GDM1 (cell line): ENCODE measurements around the gene NPIPA2.
"Not testable (repeated sequence)": the region's sequence is repeated elsewhere in the genome, so short reads cannot be mapped to it uniquely, and the experiment has no call there.

Source experiments
- DNase-seq: peaks from one replicate; lab custom pipeline; 2025; lab: John Stamatoyannopoulos, UW

Gene NPIPA2

GRCh38 chr16:14742273-14743128, at the start of gene NPIPA2:
TSS of gene NPIPA2 (plus strand) at chr16:14742533. CDS start at chr16:14748066, 5,533 bp downstream.
- not testable (repeated sequence) for DNase-seq

DNA sequence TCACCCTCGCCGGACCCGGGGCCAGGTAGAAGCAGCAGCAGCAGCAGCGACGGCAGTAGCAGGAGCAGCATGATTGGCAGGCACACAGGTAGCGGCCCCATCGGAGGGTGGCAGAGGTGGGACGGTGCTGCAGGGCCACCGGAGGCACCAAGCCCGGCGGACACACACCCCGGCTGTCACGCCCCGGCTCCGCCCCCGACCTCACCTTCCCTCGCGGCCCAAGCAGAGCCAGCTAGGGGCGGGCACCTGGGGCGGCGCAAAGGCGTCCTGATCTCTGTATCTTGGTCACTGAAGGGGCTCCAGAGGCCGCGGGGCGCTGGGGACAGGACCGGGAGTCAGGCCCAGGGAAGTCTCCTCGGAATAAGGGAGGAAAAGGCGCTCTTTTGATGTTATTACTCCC, 48.2 kb upstream of the NPIPA2 start, which contains the start of gene PLA2G10:
PLA2G10 (minus strand) TSS at position 180 of the 400 bp plus-strand sequence; CDS start at position 101, 79 bp downstream.
- DNase-seq, result not testable (repeated sequence)

DNA sequence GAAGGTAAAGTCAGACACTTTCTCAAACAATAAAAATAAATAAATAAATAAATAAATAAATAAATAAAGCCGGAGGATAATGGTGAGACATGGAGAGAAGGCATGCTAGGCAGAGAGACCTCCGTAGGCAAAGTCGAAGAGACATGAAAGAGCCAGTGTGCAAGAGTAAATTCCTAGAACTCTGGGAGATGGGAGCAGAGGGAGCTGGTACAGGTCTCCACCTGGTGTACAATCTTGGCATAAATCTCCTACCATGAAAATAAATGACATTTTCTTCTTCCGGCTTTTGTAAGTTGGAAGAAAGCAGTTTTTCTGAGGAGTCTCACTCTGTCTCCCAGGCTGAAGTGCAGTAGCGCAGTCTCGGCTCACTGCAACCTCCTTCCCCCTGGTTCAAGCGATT, 40.5 kb upstream of the NPIPA2 start:
- DNase-seq, result not testable (repeated sequence)

GRCh38 chr16:14702672-14703071, 39.7 kb upstream of the NPIPA2 start:
- DNase-seq, result not testable (repeated sequence)

DNA sequence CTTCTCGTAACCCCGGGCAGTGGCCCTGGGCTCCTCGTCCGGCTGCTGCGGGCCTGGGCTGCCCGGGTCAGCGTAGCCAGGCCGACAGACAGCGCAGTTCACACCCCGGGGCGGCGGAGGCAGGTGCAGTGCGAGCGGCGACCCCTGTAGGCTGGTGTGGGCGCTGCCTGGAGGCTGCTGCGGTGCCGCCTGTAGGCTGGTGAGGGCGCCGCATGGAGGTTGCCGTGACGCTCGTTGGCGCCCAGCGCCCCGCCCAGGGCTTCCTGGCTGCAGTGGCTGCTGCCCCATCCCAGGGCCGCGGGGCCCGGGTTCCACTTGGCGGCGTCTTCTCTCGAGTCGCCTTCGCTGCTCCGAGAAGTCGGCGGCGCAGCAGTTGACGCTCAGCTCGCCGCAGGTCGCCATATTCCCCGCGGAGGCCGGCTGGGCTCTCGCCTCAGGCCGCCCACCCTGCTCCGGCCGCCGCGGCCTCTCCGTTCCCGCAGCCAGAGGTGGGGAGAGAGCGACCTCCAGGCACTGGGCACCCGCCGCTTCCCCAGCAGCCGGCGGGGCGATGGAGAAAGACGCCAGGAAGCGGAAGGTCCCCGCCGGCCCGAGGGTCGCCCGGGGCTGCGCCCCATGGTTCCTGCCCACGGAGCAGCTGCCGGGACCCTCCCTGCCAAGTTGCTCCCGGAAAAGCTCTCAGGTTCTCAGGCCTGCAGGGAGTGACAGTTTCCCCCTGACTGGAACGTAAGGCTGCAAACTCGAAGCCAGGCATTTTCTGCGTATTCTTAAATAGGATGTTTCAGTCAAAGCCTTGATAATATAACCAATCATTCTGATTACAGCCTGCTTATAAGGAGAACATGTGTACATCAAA, 38.9 kb upstream of the NPIPA2 start, which contains the start of gene NPIPA3:
NPIPA3 (plus strand) TSS at position 256 of the 856 bp plus-strand sequence. CDS start 5,533 bp downstream, outside the sequence.
- not testable (repeated sequence) for DNase-seq

DNA sequence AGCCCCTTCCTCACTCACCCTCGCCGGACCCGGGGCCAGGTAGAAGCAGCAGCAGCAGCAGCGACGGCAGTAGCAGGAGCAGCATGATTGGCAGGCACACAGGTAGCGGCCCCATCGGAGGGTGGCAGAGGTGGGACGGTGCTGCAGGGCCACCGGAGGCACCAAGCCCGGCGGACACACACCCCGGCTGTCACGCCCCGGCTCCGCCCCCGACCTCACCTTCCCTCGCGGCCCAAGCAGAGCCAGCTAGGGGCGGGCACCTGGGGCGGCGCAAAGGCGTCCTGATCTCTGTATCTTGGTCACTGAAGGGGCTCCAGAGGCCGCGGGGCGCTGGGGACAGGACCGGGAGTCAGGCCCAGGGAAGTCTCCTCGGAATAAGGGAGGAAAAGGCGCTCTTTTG, 9.1 kb upstream of the NPIPA2 start:
- DNase-seq, result not testable (repeated sequence)

DNA sequence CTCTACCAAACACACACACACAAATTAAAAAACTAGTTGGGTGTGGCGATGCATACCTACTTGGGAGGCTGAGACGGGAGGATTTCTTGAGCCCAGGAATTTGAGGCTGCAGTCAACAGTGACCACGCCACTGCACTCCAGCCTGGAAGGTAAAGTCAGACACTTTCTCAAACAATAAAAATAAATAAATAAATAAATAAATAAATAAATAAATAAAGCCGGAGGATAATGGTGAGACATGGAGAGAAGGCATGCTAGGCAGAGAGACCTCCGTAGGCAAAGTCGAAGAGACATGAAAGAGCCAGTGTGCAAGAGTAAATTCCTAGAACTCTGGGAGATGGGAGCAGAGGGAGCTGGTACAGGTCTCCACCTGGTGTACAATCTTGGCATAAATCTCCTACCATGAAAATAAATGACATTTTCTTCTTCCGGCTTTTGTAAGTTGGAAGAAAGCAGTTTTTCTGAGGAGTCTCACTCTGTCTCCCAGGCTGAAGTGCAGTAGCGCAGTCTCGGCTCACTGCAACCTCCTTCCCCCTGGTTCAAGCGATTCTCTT, 1.4 kb upstream of the NPIPA2 start:
- DNase-seq, result not testable (repeated sequence)

- DNase-seq, result not testable (repeated sequence)
These were observed 539 bp upstream of the NPIPA2 start for GRCh38 chr16:14741794-14742193.

DNA sequence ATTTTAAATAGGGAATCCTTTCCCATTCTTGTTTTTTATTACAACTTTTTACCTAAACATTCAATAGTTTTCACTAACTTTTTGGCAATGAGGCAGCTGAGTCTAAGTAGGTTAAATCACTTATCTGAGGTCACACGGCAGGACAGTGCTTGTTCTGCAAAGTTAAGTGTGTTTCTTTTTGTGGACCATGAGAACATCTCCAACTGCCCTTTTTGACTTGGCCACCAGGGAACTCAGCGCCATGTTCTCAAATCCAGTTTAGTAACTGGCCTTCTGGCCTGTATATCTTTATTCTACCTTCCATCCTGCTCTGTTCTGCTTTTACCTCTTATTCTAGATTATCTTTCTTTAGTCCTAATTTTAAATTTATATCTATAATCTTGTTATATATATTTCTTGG, 31.3 kb downstream of the NPIPA2 start:
- DNase-seq, result not testable (repeated sequence)

DNA sequence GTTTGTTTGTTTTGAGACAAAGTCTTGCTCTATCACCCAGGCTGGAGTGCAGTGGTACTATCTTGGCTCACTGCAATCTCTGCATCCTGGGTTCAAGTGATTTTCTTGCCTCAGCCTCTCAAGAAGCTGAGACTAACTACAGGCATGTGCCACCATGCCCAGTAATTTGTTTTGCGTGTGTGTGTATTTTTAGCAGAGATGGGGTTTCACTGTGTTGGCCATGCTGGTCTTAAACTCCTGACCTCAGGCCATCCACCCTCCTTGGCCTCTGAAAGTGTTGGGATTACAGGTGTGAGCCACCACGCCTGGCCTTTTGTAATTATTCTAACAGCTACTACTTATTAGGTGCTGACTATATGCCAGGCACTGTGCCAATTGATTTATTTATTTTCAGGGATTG, 33.3 kb downstream of the NPIPA2 start:
- DNase-seq, result not testable (repeated sequence)

DNA sequence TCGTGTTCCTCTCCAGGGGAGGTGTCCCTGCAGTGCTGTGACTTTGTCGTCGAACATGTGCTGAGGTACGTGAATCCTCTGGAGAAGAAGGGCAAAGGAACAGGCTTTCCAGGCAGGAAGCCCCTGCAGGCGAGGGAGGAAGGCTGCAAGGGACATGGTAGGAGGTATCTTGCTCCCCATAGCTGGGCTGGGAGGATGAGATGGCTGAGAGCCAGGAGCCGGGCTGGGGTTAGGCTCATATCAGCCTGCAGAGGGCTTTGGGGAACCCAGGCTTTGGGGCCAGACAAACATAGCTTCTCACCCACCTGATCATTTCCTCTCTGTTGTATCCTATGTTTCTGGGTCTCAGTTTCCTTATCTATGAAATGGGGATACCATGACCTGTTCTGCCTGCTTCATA, 34.4 kb downstream of the NPIPA2 start:
- DNase-seq, result not testable (repeated sequence)

- not testable (repeated sequence) for DNase-seq
These were observed 37.1 kb downstream of the NPIPA2 start for GRCh38 chr16:14779368-14779877.

GRCh38 chr16:14786180-14786579, 43.8 kb downstream of the NPIPA2 start:
- not testable (repeated sequence) for DNase-seq

- not testable (repeated sequence) for DNase-seq
These were observed 47.2 kb downstream of the NPIPA2 start for GRCh38 chr16:14789577-14789976.

GRCh38 chr16:14790320-14790956, 48.1 kb downstream of the NPIPA2 start:
- not testable (repeated sequence) for DNase-seq

DNA sequence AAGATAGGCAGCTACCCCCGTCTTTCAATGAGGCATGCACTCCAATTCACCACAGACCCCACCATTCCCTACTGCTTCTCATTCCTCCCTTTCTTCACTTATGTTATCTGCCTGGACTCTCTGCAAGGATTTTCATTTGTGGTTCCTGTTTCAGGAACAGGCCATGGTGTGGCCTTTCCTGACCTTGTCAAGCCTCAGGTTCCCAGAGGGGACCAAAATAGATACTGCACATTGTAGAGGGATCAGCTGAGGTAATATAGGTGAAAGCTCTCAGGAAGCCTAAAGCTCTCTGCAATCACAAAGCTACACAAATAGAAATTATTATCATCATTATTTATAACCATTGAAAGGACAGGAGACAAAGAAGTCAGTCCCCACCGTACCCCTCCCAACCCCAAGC, 50.6 kb downstream of the NPIPA2 start:
- not testable (repeated sequence) for DNase-seq

GRCh38 chr16:14797558-14797957, 55.2 kb downstream of the NPIPA2 start:
- not testable (repeated sequence) for DNase-seq

DNA sequence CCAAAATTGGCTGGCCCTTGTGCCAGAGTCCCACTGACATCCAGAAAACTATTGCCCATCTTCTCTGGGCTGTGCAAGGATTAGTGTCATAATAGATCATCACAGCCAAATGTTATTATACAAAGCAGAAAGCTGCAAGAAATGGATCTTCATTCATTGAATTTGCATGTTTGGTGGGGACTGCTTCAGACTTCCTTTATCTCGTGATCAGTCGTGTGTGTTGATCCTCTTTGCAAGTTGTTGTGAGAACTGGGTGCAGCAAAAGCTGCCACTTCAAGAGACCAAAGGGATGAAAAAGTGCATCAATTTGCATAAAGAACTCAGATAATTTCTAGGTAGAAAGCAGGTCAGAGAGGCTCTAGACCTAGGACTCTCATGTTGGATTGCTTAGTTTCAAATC, 61.2 kb downstream of the NPIPA2 start:
- DNase-seq, result not testable (repeated sequence)

GRCh38 chr16:14807184-14807678, 64.9 kb downstream of the NPIPA2 start:
- DNase-seq, result not testable (repeated sequence)

GRCh38 chr16:14813890-14814289, 71.6 kb downstream of the NPIPA2 start:
- DNase-seq, result not testable (repeated sequence)
